Lower lobe of right lung (tissue), 2 donors: ENCODE data around the gene NT5C2. TPM values are rescaled to one million over a fixed set of nuclear protein-coding genes. Genes with fewer than 3 reads are reported as not detected.
"Not testable (repeated sequence)": the region's sequence is repeated elsewhere in the genome, so short reads cannot be mapped to it uniquely, and the experiment has no call there.

ENCODE experiments used
- ATAC-seq, 2 donors: fragments of 200-7000 bp; cut with Tn5 transposase; one replicate each; pipeline ENCODE4 v1.9.1; 2020 to 2022; ENCODE audit warnings: mild to moderate bottlenecking in 2 of 2, moderate library complexity in 2 of 2
- DNase-seq: peaks from one replicate; pipeline ENCODE4 v3.0.0-alpha.2; 2020
- H3K27ac ChIP-seq: fragments of 200-600 bp; one replicate; pipeline ENCODE4 v1.8.0; 2022
- H3K27me3 ChIP-seq: fragments of 200-600 bp; one replicate; pipeline ENCODE4 v1.8.0; 2022; ENCODE audit warnings: low read depth
- H3K36me3 ChIP-seq: fragments of 200-600 bp; one replicate; pipeline ENCODE4 v1.8.0; 2022; ENCODE audit warnings: mild to moderate bottlenecking
- H3K4me1 ChIP-seq: fragments of 200-600 bp; one replicate; pipeline ENCODE4 v1.8.0; 2022
- H3K4me3 ChIP-seq: fragments of 200-600 bp; one replicate; pipeline ENCODE4 v1.8.0; 2022; ENCODE audit warnings: mild to moderate bottlenecking
- H3K9me3 ChIP-seq: fragments of 200-600 bp; one replicate; pipeline ENCODE4 v1.8.0; 2022
- CTCF ChIP-seq: fragments of 200-600 bp; IDR thresholded peaks from one replicate; pipeline ENCODE4 v1.8.0; 2022; ENCODE audit warnings: antibody characterized with exemption, mild to moderate bottlenecking
- intact Hi-C: fragments of 100-400 bp; cut with DNase I; formaldehyde crosslinking; loops from one replicate; pipeline ENCODE4 v1.11.0; 2022
- total RNA-seq: library from RNA; stranded (reverse); fragmentation: NEBNext Ultra II Directional; extraction: Animal tissue kit (Norgen Biotek cat#: 25700); gene quantifications from one replicate; pipeline ENCODE4 v1.2.1, GENCODE V29; 2021
- donor health status: DM: no; HTN: yes; CAD: no; lungs with severe emphysema.

NT5C2 gene
- total RNA-seq, 1 donor from 2014 or later: 105 TPM

- no peak for DNase-seq
- H3K4me3 ChIP-seq: no peak overlapping the region
- H3K4me1 ChIP-seq: peaks cover 27% of the 10 kb centered on the region
- peak; percentile 46 to 53 for ATAC-seq
- H3K27ac ChIP-seq: peak overlapping the region; percentile 75
- no peak for TF ChIP-seq CTCF
- no peaks in the 10 kb centered on the region for H3K9me3 ChIP-seq
- intact Hi-C loops: no loop called here
- H3K36me3 ChIP-seq: no peaks in the 10 kb centered on the region
- H3K27me3 ChIP-seq: no peaks in the 10 kb centered on the region
Observed at GRCh38 chr10:103232772-103233488, 39.9 kb upstream of the NT5C2 start.

- Histone ChIP-seq H3K27ac (peak overlapping the region; percentile 75), H3K27me3 (no peaks in the 10 kb centered on the region), H3K9me3 (no peaks in the 10 kb centered on the region), H3K4me3 (no peak overlapping the region), H3K4me1 (peaks cover 26% of the 10 kb centered on the region), H3K36me3 (no peaks in the 10 kb centered on the region)
- ATAC-seq (no peak), DNase-seq (no peak)
- no peak for TF ChIP-seq CTCF
- intact Hi-C loops: no loop called here
Observed at GRCh38 chr10:103232131-103232673, 39.1 kb upstream of the NT5C2 start.

GRCh38 chr10:103231047-103231551 is 38.0 kb upstream of the NT5C2 start:
- ATAC-seq (peak; percentile 83 to 88), DNase-seq (no peak)
- intact Hi-C loops: no loop called here

GRCh38 chr10:103227416-103227815 is 34.3 kb upstream of the NT5C2 start:
- ATAC-seq (no peak), DNase-seq (no peak)
- TF ChIP-seq CTCF: no peak
- peaks cover 20% of the 10 kb centered on the region for H3K4me1 ChIP-seq
- H3K36me3 ChIP-seq: no peaks in the 10 kb centered on the region
- intact Hi-C loops: no loop called here
- no peak overlapping the region for H3K4me3 ChIP-seq
- no peaks in the 10 kb centered on the region for H3K27me3 ChIP-seq
- H3K27ac ChIP-seq: no peak overlapping the region
- peaks cover 21% of the 10 kb centered on the region for H3K9me3 ChIP-seq

More at GRCh38 chr10:103231047-103231551, 38.0 kb upstream of the NT5C2 start:
- H3K4me1 ChIP-seq: peaks cover 26% of the 10 kb centered on the region
- H3K27ac ChIP-seq: peak overlapping the region; percentile 75
- H3K4me3 ChIP-seq: no peak overlapping the region
- H3K9me3 ChIP-seq: no peaks in the 10 kb centered on the region
- no peaks in the 10 kb centered on the region for H3K36me3 ChIP-seq
- no peaks in the 10 kb centered on the region for H3K27me3 ChIP-seq
- no peak for TF ChIP-seq CTCF

GRCh38 chr10:103225939-103226338 is 32.9 kb upstream of the NT5C2 start:
- no peaks in the 10 kb centered on the region for H3K36me3 ChIP-seq
- H3K27ac ChIP-seq: no peak overlapping the region
- intact Hi-C loops: no loop called here
- H3K9me3 ChIP-seq: peaks cover 21% of the 10 kb centered on the region
- TF ChIP-seq CTCF: no peak
- ATAC-seq (no peak), DNase-seq (no peak)
- H3K4me3 ChIP-seq: no peak overlapping the region
- peaks cover 10% of the 10 kb centered on the region for H3K4me1 ChIP-seq
- H3K27me3 ChIP-seq: no peaks in the 10 kb centered on the region

- H3K27ac ChIP-seq, DNase-seq, H3K4me3 ChIP-seq, ATAC-seq, H3K36me3 ChIP-seq, H3K4me1 ChIP-seq, H3K27me3 ChIP-seq, intact Hi-C loops: not testable (repeated sequence)
- peaks cover 21% of the 10 kb centered on the region for H3K9me3 ChIP-seq
Observed at GRCh38 chr10:103224721-103225120, 31.6 kb upstream of the NT5C2 start.
